Dedifferentiated amniotic fluid mesenchymal stem cell (primary cell): ENCODE data around the gene NPSR1.
"Not testable (repeated sequence)": the region's sequence is repeated elsewhere in the genome, so short reads cannot be mapped to it uniquely, and the experiment has no call there.

ENCODE experiments used
- DNase-seq: peaks from one replicate; pipeline ENCODE4 v3.0.0-alpha.2; 2016; ENCODE audit errors: extremely low spot score

The NPSR1 gene

GRCh38 chr7:34874329-34874728 is 216.3 kb downstream of the NPSR1 start:
- DNase-seq, result not testable (repeated sequence)

- DNase-seq, result no peak
These were observed 217.5 kb downstream of the NPSR1 start for GRCh38 chr7:34875481-34875880.

GRCh38 chr7:34878944-34879735 is 221.1 kb downstream of the NPSR1 start:
- not testable (repeated sequence) for DNase-seq

- DNase-seq, result no peak
These were observed 221.9 kb downstream of the NPSR1 start for GRCh38 chr7:34879871-34880270.

GRCh38 chr7:34883855-34884254 is 225.8 kb downstream of the NPSR1 start:
- not testable (repeated sequence) for DNase-seq

GRCh38 chr7:34886856-34887255 is 228.8 kb downstream of the NPSR1 start:
- DNase-seq, result no peak

GRCh38 chr7:34889951-34890350 is 231.9 kb downstream of the NPSR1 start:
- no peak for DNase-seq

GRCh38 chr7:34895202-34895601 is 237.2 kb downstream of the NPSR1 start:
- DNase-seq, result no peak
